Spleen (tissue), 13 donors: ENCODE results near the gene HSPA12A. TPM values are rescaled to one million over a fixed set of nuclear protein-coding genes. Genes with fewer than 3 reads are reported as not detected.

Experiments used
- DNase-seq: peaks from one replicate; pipeline ENCODE4 v3.0.0-alpha.2; 2020
- H3K27ac ChIP-seq, 8 donors: fragments of 200-600 bp; sonication (generic) in 7 of 8; 1 replicate in 4 of 8; 2 replicates in 4 of 8; pipeline versions ENCODE4 v1.5.0 to v1.8.0; 2016 to 2021; ENCODE audit warnings: inconsistent platforms in 4 of 8, mild to moderate bottlenecking in 4 of 8, moderate library complexity in 1 of 8
- H3K27me3 ChIP-seq, 7 donors: fragments of 200-600 bp; sonication (generic) in 6 of 7; replicated peaks in 1 of 7; 1 replicate in 4 of 7; 2 replicates in 3 of 7; pipeline versions ENCODE4 v1.5.0 to v1.8.0; 2016 to 2021; ENCODE audit warnings: inconsistent platforms in 3 of 7, mild to moderate bottlenecking in 1 of 7
- H3K36me3 ChIP-seq, 6 donors: fragments of 200-600 bp; sonication (generic) in 5 of 6; 1 replicate in 4 of 6; 2 replicates in 2 of 6; pipeline versions ENCODE4 v1.5.0 to v1.8.0; 2016 to 2021; ENCODE audit warnings: inconsistent platforms in 2 of 6
- H3K4me1 ChIP-seq, 6 donors: fragments of 200-600 bp; sonication (generic) in 5 of 6; 1 replicate in 3 of 6; 2 replicates in 3 of 6; pipeline versions ENCODE4 v1.5.0 to v1.8.0; 2016 to 2021; ENCODE audit warnings: inconsistent platforms in 3 of 6
- H3K4me3 ChIP-seq, 8 donors: fragments of 200-600 bp; sonication (generic) in 7 of 8; 1 replicate in 4 of 8; 2 replicates in 4 of 8; pipeline versions ENCODE4 v1.5.0 to v1.8.0; 2016 to 2021; ENCODE audit warnings: inconsistent platforms in 4 of 8, mild to moderate bottlenecking in 4 of 8, moderate library complexity in 2 of 8
- H3K9me3 ChIP-seq, 8 donors: fragments of 200-600 bp; sonication (generic) in 7 of 8; 1 replicate in 4 of 8; 2 replicates in 4 of 8; pipeline versions ENCODE4 v1.5.0 to v1.8.0; 2016 to 2021; ENCODE audit warnings: inconsistent platforms in 4 of 8
- POLR2A ChIP-seq, 3 donors: fragments of 450-650 bp; IDR thresholded peaks; one replicate each; pipeline ENCODE4 v1.5.1; 2017; ENCODE audit warnings: antibody characterized with exemption in 3 of 3, mild to moderate bottlenecking in 1 of 3
- POLR2AphosphoS5 ChIP-seq, 3 donors: sonication (generic); formaldehyde crosslinking; IDR thresholded peaks; one replicate each; pipeline ENCODE4 v1.5.1; 2017; ENCODE audit warnings: antibody characterized with exemption in 3 of 3
- WGBS, 5 donors: extraction: QIAGEN DNeasy Blood & Tissue Kit in 3 of 5; methylation state at CpG; one replicate each; pipeline versions ENCODE4 v1.1.5 to v1.1.7; 2013 to 2018; 5-methylcytosine and 5-hydroxymethylcytosine counted together
- intact Hi-C: fragments of 100-400 bp; cut with DNase I; formaldehyde crosslinking; loops from one replicate; pipeline ENCODE4 v1.15.0; 2023; ENCODE audit warnings: low total_unique reads
- long read RNA-seq, 2 donors: transcript quantifications; one replicate each; lab custom pipeline, GENCODE V29; 2026
- polyA plus RNA-seq, 3 donors: library from polyadenylated mRNA; stranded (reverse); fragments of 200-250 nt; gene quantifications; one replicate each; pipeline ENCODE4 v1.2.1, GENCODE V29; 2013
- total RNA-seq, 7 donors: library from RNA; depleted of rRNA in 3 of 7; stranded (reverse); fragments of >200 nt in 3 of 7; fragmentation: NEBNext Ultra II Directional in 4 of 7; extraction: Animal tissue kit (Norgen Biotek cat#: 25700) in 4 of 7; gene quantifications; one replicate each; pipeline versions ENCODE4 v1.1.0 to v1.2.1, GENCODE V29; 2016 to 2021
- TF ChIP-seq, protein P1 (sequence below), 11 experiments: fragments of 200-600 bp in 7 of 11; fragments of 450-650 bp in 4 of 11; sonication (generic) in 4 of 11; IDR thresholded peaks in 8 of 11; conservative IDR thresholded peaks in 3 of 11; 1 replicate in 7 of 11; 2 replicates in 4 of 11; pipeline versions ENCODE4 v1.4.0 to v1.8.0; 2016 to 2021; ENCODE audit warnings: antibody characterized with exemption in 11 of 11, inconsistent platforms in 4 of 11, mild to moderate bottlenecking in 1 of 11
- donor health status: healthy with polysubstance abuse.
- donor health status: DM: no; HTN: no; CAD: no; lungs with moderate emphysema.
- donor health status: DM: no; HTN: no; CAD: no.
- donor health status: Bipolar disorder and iron deficiency.
- donor health status: healthy.
- donor health status: DM: no; HTN: no; CAD: no.
- donor health status: DM: yes; HTN: yes; CAD: no.

The HSPA12A gene, protein sequence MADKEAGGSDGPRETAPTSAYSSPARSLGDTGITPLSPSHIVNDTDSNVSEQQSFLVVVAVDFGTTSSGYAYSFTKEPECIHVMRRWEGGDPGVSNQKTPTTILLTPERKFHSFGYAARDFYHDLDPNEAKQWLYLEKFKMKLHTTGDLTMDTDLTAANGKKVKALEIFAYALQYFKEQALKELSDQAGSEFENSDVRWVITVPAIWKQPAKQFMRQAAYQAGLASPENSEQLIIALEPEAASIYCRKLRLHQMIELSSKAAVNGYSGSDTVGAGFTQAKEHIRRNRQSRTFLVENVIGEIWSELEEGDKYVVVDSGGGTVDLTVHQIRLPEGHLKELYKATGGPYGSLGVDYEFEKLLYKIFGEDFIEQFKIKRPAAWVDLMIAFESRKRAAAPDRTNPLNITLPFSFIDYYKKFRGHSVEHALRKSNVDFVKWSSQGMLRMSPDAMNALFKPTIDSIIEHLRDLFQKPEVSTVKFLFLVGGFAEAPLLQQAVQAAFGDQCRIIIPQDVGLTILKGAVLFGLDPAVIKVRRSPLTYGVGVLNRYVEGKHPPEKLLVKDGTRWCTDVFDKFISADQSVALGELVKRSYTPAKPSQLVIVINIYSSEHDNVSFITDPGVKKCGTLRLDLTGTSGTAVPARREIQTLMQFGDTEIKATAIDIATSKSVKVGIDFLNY
- total RNA-seq: 10 to 100 TPM in 4 of 7 donors, 1 to 10 TPM in 3; 5.6 to 16.5 (median 11.0) TPM
- polyA plus RNA-seq: 1 to 10 TPM; 1.5 to 3.6 (median 1.8) TPM
- long read RNA-seq, donor 1: 0 reads
- long read RNA-seq, donor 2, full-length matches to known transcripts: 1 of 1 reads
- long read RNA-seq, donor 2, partial matches to known transcripts: 0 of 1 reads
- long read RNA-seq, donor 2, other reads (novel, unspliced or antisense): 0 of 1 reads

DNA sequence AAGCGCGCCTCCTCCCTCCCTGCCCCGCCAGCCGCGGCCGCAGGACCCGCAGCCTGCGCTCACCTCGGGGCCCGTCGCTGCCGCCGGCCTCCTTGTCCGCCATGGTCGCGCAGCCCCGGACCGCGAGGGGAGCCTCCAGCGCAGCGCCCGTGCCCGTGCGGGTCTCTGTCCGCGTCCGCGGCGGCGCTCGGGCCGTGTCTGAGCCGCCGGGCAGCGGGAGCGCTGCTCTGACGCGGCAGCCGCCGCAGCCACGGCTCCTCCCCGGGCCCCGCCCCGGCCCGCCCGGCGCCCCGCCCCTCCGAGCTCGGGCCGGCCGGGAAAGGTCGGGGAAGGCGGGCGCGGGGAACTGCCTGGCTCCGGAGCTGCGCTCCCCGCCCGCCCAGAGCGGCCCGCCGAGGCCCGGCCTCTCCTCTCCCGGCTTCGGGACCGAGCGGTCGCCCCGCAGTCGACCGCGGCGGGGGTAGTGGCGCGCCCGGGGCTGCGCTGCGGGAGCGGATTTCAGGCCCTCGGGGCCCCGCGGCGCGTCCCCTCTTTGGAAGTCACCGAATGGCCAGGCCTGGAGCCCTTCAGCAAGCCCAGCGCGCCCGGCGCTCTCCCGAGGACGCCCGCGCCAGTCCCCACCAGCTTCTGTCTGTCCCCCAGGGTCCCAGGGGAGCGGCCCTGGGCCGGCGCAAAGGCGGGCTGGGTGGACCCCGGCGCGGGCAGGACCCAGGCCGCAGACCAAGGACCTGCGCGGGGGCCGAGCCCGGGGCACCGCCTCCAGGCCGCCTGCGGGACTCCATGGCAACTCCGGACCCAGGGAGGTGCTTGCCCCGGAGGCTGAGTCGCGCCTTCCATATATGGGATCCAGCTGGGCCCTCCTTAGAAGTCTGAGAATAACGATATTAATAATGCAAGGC, at the start of gene HSPA12A:
HSPA12A (minus strand) TSS at position 200 of the 899 bp plus-strand sequence; CDS start at position 103, 97 bp downstream.
- Histone ChIP-seq H3K4me1 (peaks cover 4 to 28% (median 22%) of the 10 kb centered on the region in 6 donors), H3K9me3 (no peaks in the 10 kb centered on the region), H3K4me3 (peak within 1 kb of the TSS; percentile 47 to 88 (median 65)), H3K27me3 (peaks cover 4 to 84% (median 30%) of the 10 kb centered on the region in 7 donors), H3K27ac (peak within 1 kb of the TSS; percentile 71 to 90 (median 86)), H3K36me3 (no peaks in the 10 kb centered on the region)
- intact Hi-C loops: no loop called here
- peak; percentile 87 for DNase-seq
- TF ChIP-seq POLR2AphosphoS5 (IDR thresholded peaks at IDR 0.05) (peak; percentile 36 to 69 (median 47)), POLR2A (IDR thresholded peaks at IDR 0.05) (no peak)
- TF ChIP-seq, protein P1, sequence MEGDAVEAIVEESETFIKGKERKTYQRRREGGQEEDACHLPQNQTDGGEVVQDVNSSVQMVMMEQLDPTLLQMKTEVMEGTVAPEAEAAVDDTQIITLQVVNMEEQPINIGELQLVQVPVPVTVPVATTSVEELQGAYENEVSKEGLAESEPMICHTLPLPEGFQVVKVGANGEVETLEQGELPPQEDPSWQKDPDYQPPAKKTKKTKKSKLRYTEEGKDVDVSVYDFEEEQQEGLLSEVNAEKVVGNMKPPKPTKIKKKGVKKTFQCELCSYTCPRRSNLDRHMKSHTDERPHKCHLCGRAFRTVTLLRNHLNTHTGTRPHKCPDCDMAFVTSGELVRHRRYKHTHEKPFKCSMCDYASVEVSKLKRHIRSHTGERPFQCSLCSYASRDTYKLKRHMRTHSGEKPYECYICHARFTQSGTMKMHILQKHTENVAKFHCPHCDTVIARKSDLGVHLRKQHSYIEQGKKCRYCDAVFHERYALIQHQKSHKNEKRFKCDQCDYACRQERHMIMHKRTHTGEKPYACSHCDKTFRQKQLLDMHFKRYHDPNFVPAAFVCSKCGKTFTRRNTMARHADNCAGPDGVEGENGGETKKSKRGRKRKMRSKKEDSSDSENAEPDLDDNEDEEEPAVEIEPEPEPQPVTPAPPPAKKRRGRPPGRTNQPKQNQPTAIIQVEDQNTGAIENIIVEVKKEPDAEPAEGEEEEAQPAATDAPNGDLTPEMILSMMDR (IDR thresholded peaks at IDR 0.05 in 8 of 11, conservative IDR thresholded peaks at IDR 0.05 in 3 of 11): no peak
- WGBS, 5 donors: 0 to 2% (median 1%) methylated on average over 4 to 114 of the region's 114 CpGs

DNA sequence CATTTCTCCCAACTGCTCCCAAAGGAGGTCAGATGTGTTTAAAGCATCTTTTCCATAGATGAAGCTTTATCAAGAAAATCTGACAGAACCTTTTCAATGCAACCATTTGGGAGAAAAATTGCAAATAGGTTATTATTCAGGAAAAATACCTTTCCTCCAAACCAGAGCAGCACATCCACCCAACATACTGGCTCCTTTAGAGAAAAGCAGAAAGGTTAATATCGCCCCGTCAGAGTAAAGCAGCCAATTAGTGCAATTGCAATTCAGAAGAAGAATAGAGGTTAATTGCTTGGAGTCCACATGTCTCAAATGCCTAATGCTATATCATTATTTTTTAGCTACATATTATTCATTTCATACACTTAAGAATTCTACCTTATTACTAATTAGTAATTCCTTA, 48.9 kb upstream of the HSPA12A start:
- Histone ChIP-seq H3K4me1 (peaks cover 0 to 14% (median 9%) of the 10 kb centered on the region in 6 donors), H3K4me3 (no peak overlapping the region), H3K36me3 (no peaks in the 10 kb centered on the region), H3K27me3 (peaks cover 0 to 32% (median 5%) of the 10 kb centered on the region in 7 donors), H3K27ac (no peak overlapping the region), H3K9me3 (no peaks in the 10 kb centered on the region)
- DNase-seq: no peak
- TF ChIP-seq POLR2AphosphoS5 (IDR thresholded peaks at IDR 0.05): no peak
- TF ChIP-seq, protein P1 (IDR thresholded peaks at IDR 0.05 in 8 of 11, conservative IDR thresholded peaks at IDR 0.05 in 3 of 11): no peak
- TF ChIP-seq POLR2A (IDR thresholded peaks at IDR 0.05): no peak
- WGBS, 5 donors: 91 to 100% (median 97%) methylated on average over 2 of the region's 2 CpGs
- intact Hi-C loops: no loop called here

DNA sequence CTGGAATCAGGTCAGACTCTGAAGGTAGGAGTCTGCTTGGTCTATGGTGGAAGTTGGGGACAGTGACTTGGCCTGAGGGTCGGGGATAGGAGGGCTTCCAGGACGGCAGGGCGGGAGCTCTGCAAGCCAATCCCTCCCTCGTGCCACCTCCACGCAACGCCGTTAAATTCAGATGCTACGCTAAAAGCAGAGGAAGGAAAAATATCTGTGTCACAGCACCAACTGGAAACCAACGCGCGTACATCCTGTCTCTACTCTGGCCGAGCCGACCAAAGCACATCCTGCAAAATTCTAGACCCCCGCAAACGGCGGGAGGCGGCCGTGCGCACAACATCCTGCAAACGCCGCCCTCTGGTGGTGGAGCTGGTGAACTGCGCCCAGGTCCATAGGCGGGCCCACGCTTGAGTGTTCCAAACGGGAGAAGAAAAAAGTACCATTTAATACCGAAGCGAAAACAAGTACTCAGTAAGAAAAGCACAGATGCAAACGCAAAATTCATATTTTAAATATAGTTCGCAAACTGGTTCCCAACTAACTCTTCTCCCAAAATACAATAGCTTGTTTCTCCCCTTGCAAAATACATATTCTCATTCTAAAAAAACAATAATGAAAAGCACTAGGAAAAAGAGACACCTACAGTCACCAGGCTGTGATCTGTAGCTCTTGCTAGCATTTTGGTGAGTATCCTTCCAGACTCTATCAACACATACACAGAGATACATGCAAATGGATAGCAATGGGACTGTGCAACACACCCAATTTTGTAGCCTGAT, 45.7 kb upstream of the HSPA12A start:
- intact Hi-C loops: loop anchor here (2.0 kb wide), 1 partner anchor 109 kb away; no protein-coding TSS in a partner anchor

More for the DNA sequence above, 45.7 kb upstream of the HSPA12A start:
- Histone ChIP-seq H3K27me3 (peaks cover 0 to 17% (median 1%) of the 10 kb centered on the region in 7 donors), H3K9me3 (no peaks in the 10 kb centered on the region), H3K27ac (peak overlapping the region in 6 of 8 donors; percentile 12 to 74 (median 56)), H3K4me3 (peak overlapping the region in 3 of 8 donors; percentile 14 to 59 (median 17)), H3K4me1 (peaks cover 0 to 14% (median 9%) of the 10 kb centered on the region in 6 donors), H3K36me3 (no peaks in the 10 kb centered on the region)
- peak; percentile 93 for DNase-seq
- peak; percentile 25 to 74 (median 67) for TF ChIP-seq POLR2AphosphoS5 (IDR thresholded peaks at IDR 0.05)
- no peak for TF ChIP-seq POLR2A (IDR thresholded peaks at IDR 0.05)
- TF ChIP-seq, protein P1 (IDR thresholded peaks at IDR 0.05 in 8 of 11, conservative IDR thresholded peaks at IDR 0.05 in 3 of 11): peak; percentile 85 to 99 (median 96)
- 1 to 4% (median 3%) methylated on average over 26 to 29 of the region's 29 CpGs for WGBS, 5 donors
